Mononuclear cell (primary cell): ENCODE results near the gene PADI6. TPM values are rescaled to one million over a fixed set of nuclear protein-coding genes. Genes with fewer than 3 reads are reported as not detected.

Experiments
- H3K27me3 ChIP-seq: 2 replicates; pipeline ENCODE4 v1.6.0; 2011; ENCODE audit warnings: low read length, control low read depth; ENCODE audit not compliant: insufficient read depth
- H3K4me1 ChIP-seq: 2 replicates; pipeline ENCODE4 v1.5.1; 2011; ENCODE audit warnings: mild to moderate bottlenecking, low read length, control low read depth; ENCODE audit not compliant: insufficient read depth
- H3K4me3 ChIP-seq: 2 replicates; pipeline ENCODE4 v1.5.1; 2011; ENCODE audit warnings: mild to moderate bottlenecking, low read length, moderate library complexity
- H3K9me3 ChIP-seq: 2 replicates; pipeline ENCODE4 v1.5.1; 2011; ENCODE audit warnings: low read depth, mild to moderate bottlenecking, control low read depth, low read length
- total RNA-seq: library from RNA; depleted of rRNA; stranded (reverse); fragments of >200 nt; gene quantifications from one replicate; pipeline ENCODE4 v1.2.3, GENCODE V29; 2012

PADI6 gene
- total RNA-seq, 1 donor: not detected

- H3K4me3 ChIP-seq: no peak overlapping the region
These were observed 70.8 kb downstream of the PADI6 start for GRCh38 chr1:17442841-17443240.

GRCh38 chr1:17447501-17447992 is 75.6 kb downstream of the PADI6 start:
- Histone ChIP-seq H3K9me3 (no peaks in the 10 kb centered on the region), H3K27me3 (no peaks in the 10 kb centered on the region), H3K4me3 (no peak overlapping the region), H3K4me1 (no peaks in the 10 kb centered on the region)

More at GRCh38 chr1:17442841-17443240, 70.8 kb downstream of the PADI6 start:
- Histone ChIP-seq H3K27me3 (no peaks in the 10 kb centered on the region), H3K4me1 (peaks cover 21% of the 10 kb centered on the region), H3K9me3 (no peaks in the 10 kb centered on the region)

Other genes with a start within 250 kb of the PADI6 start
- gene PADI1, start 167.1 kb upstream of the PADI6 start, total RNA-seq: not detected
- not detected for gene PADI3, start 123.1 kb upstream of the PADI6 start, total RNA-seq
- gene PADI4, start 64.0 kb upstream of the PADI6 start, total RNA-seq: 8.2 TPM
- 34.6 TPM for gene RCC2, start 67.5 kb downstream of the PADI6 start, total RNA-seq
- gene ARHGEF10L, start 167.5 kb downstream of the PADI6 start, total RNA-seq: 7.6 TPM